Mesenchymal stem cell (in vitro differentiated cells and primary cell): Measurements from ENCODE around the gene OR2W1.

Source experiments
- DNase-seq: peaks from one replicate; pipeline ENCODE4 v3.0.0-alpha.2; 2013
- H2AFZ ChIP-seq: one replicate; pipeline ENCODE4 v1.6.1; 2013; ENCODE audit warnings: low read depth, mild to moderate bottlenecking, control low read depth, inconsistent platforms, low read length, moderate library complexity
- H2AK5ac ChIP-seq: 2 replicates; pipeline ENCODE4 v1.6.1; 2013; ENCODE audit warnings: low read length, moderate library complexity, mild to moderate bottlenecking, inconsistent platforms; ENCODE audit not compliant: severe bottlenecking
- H2BK120ac ChIP-seq: one replicate; pipeline ENCODE4 v1.6.1; 2013; ENCODE audit warnings: low read depth, mild to moderate bottlenecking, inconsistent platforms, low read length, moderate library complexity
- H2BK12ac ChIP-seq, 2 experiments: one replicate each; pipeline ENCODE4 v1.6.1; 2013; ENCODE audit warnings: inconsistent platforms in 2 of 2, low read length in 2 of 2, mild to moderate bottlenecking in 2 of 2, moderate library complexity in 2 of 2, control low read depth in 1 of 2
- H2BK15ac ChIP-seq: one replicate; pipeline ENCODE4 v1.6.1; 2013; ENCODE audit warnings: mild to moderate bottlenecking, low read depth, inconsistent platforms; ENCODE audit not compliant: poor library complexity, severe bottlenecking
- H2BK5ac ChIP-seq: 2 replicates; pipeline ENCODE4 v1.6.1; 2013; ENCODE audit warnings: low read depth, mild to moderate bottlenecking, low read length, control low read depth, inconsistent platforms; ENCODE audit not compliant: poor library complexity, severe bottlenecking
- H3K14ac ChIP-seq, 2 experiments: one replicate each; pipeline ENCODE4 v1.6.1; 2013; ENCODE audit warnings: inconsistent platforms in 2 of 2, low read length in 2 of 2, control low read depth in 1 of 2, mild to moderate bottlenecking in 1 of 2, moderate library complexity in 1 of 2
- H3K18ac ChIP-seq, 2 experiments: one replicate each; pipeline ENCODE4 v1.6.1; 2013; ENCODE audit warnings: inconsistent platforms in 2 of 2, low read length in 2 of 2, control low read depth in 1 of 2, low read depth in 1 of 2, mild to moderate bottlenecking in 1 of 2
- H3K23ac ChIP-seq, 2 experiments: one replicate each; pipeline ENCODE4 v1.6.1; 2013; ENCODE audit warnings: inconsistent platforms in 2 of 2, low read length in 2 of 2, mild to moderate bottlenecking in 2 of 2, moderate library complexity in 2 of 2, control low read depth in 1 of 2
- H3K27ac ChIP-seq: 2 replicates; pipeline ENCODE4 v1.5.1; 2013; ENCODE audit warnings: mild to moderate bottlenecking, moderate library complexity, low read length, control low read depth, inconsistent platforms; ENCODE audit not compliant: poor library complexity, severe bottlenecking
- H3K27me3 ChIP-seq, 2 experiments: 2 replicates each; pipeline versions ENCODE4 v1.6.1 to v1.7.0; 2013; ENCODE audit warnings: low read length in 2 of 2, mild to moderate bottlenecking in 2 of 2, moderate library complexity in 2 of 2, control low read depth in 1 of 2, inconsistent platforms in 1 of 2; ENCODE audit not compliant: control insufficient read depth in 1 of 2, insufficient read depth in 1 of 2
- H3K36me3 ChIP-seq, 2 experiments: 2 replicates each; pipeline versions ENCODE4 v1.6.1 to v1.7.0; 2013; ENCODE audit warnings: low read length in 2 of 2, control low read depth in 1 of 2, inconsistent platforms in 1 of 2, low read depth in 1 of 2, mild to moderate bottlenecking in 1 of 2; ENCODE audit not compliant: insufficient read depth in 2 of 2, control insufficient read depth in 1 of 2
- H3K4ac ChIP-seq, 2 experiments: one replicate each; pipeline ENCODE4 v1.6.1; 2013; ENCODE audit warnings: inconsistent platforms in 2 of 2, low read length in 2 of 2, mild to moderate bottlenecking in 2 of 2, moderate library complexity in 2 of 2, control low read depth in 1 of 2, low read depth in 1 of 2
- H3K4me1 ChIP-seq: 2 replicates; pipeline ENCODE4 v1.6.1; 2013; ENCODE audit warnings: low read depth, low read length, control low read depth; ENCODE audit not compliant: control insufficient read depth, insufficient read depth
- H3K4me2 ChIP-seq: 2 replicates; pipeline ENCODE4 v1.6.1; 2013; ENCODE audit warnings: low read length, mild to moderate bottlenecking, inconsistent platforms; ENCODE audit not compliant: poor library complexity, severe bottlenecking
- H3K4me3 ChIP-seq, 2 experiments: 2 replicates each; pipeline versions ENCODE4 v1.5.1 to v1.7.0; 2013; ENCODE audit warnings: low read length in 2 of 2, mild to moderate bottlenecking in 2 of 2, control low read depth in 1 of 2, low read depth in 1 of 2; ENCODE audit not compliant: insufficient read depth in 1 of 2
- H3K79me1 ChIP-seq: replicated peaks from 2 replicates; pipeline ENCODE4 v1.6.1; 2013; ENCODE audit warnings: mild to moderate bottlenecking, control low read depth, low read length, inconsistent platforms; ENCODE audit not compliant: poor library complexity, severe bottlenecking
- H3K9ac ChIP-seq: 2 replicates; pipeline ENCODE4 v1.7.0; 2013; ENCODE audit warnings: mild to moderate bottlenecking, low read length, moderate library complexity
- H3K9me3 ChIP-seq: 2 replicates; pipeline ENCODE4 v1.7.0; 2013; ENCODE audit warnings: mild to moderate bottlenecking, low read length; ENCODE audit not compliant: control insufficient read depth
- H4K8ac ChIP-seq: one replicate; pipeline ENCODE4 v1.6.1; 2013; ENCODE audit warnings: inconsistent platforms, mild to moderate bottlenecking, low read length, moderate library complexity
- H4K91ac ChIP-seq: one replicate; pipeline ENCODE4 v1.6.1; 2013; ENCODE audit warnings: mild to moderate bottlenecking, low read length, inconsistent platforms
- WGBS: methylation state at CpG from one replicate; pipeline ENCODE4 v1.1.7; 2013; ENCODE audit warnings: mixed read lengths; 5-methylcytosine and 5-hydroxymethylcytosine counted together

Gene OR2W1

DNA sequence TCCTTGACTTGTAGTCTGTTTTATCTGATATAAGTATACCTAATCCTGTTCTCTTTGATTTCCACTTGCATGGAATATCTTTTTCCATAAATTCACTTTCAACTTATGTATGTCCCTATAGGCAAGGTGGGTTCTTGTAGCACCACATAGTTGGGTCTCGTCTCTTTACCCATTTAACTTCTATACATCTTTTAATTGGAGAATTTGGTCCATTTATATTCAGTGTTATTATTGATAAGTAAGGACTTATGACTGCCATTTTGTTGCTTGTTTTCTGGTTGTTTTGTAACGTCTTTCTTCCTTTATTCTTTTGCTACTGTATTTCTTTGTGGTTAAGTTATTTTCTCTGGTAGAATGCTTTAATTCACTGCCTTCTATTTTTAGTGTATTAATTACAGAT lies 25.3 kb downstream of the OR2W1 start:
- WGBS: no CpG with 5 or more reads among the region's 2 CpGs

GRCh38 chr6:29017428-29017802 lies 27.6 kb downstream of the OR2W1 start:
- H3K18ac ChIP-seq: no peak overlapping the region
- H3K9me3 ChIP-seq: no peaks in the 10 kb centered on the region
- no peak overlapping the region for H2BK12ac ChIP-seq
- H2BK15ac ChIP-seq: no peak overlapping the region
- no peaks in the 10 kb centered on the region for H3K79me1 ChIP-seq
- 18% methylated on average over 1 of the region's 3 CpGs for WGBS
- no peak overlapping the region for H3K14ac ChIP-seq
- H2AK5ac ChIP-seq: no peak overlapping the region
- H3K27me3 ChIP-seq: peaks cover 6 to 27% of the 10 kb centered on the region in 2 experiments
- no peaks in the 10 kb centered on the region for H3K4me1 ChIP-seq
- no peak overlapping the region for H2AFZ ChIP-seq
- no peaks in the 10 kb centered on the region for H3K36me3 ChIP-seq
- H3K9ac ChIP-seq: no peak overlapping the region
- no peak overlapping the region for H3K23ac ChIP-seq
- no peak overlapping the region for H3K27ac ChIP-seq
- H3K4ac ChIP-seq: no peak overlapping the region
- no peak overlapping the region for H2BK5ac ChIP-seq
- no peak for DNase-seq
- no peak overlapping the region for H4K8ac ChIP-seq
- H4K91ac ChIP-seq: no peak overlapping the region
- H3K4me3 ChIP-seq: peak overlapping the region in 1 of 2 experiments; percentile 95
- H2BK120ac ChIP-seq: no peak overlapping the region
- no peak overlapping the region for H3K4me2 ChIP-seq

More for the DNA sequence above, 25.3 kb downstream of the OR2W1 start:
- Histone ChIP-seq H2BK120ac (no peak overlapping the region), H3K27me3 (peaks cover 8 to 23% of the 10 kb centered on the region in 2 experiments), H2AFZ (no peak overlapping the region), H3K4me1 (no peaks in the 10 kb centered on the region), H2BK12ac (no peak overlapping the region), H3K9me3 (no peaks in the 10 kb centered on the region), H3K18ac (no peak overlapping the region), H3K4me3 (no peak overlapping the region), H3K4ac (no peak overlapping the region), H2BK15ac (no peak overlapping the region), H3K9ac (no peak overlapping the region), H4K8ac (no peak overlapping the region), H3K14ac (no peak overlapping the region), H3K79me1 (no peaks in the 10 kb centered on the region), H3K4me2 (no peak overlapping the region), H3K36me3 (no peaks in the 10 kb centered on the region), H4K91ac (no peak overlapping the region), H2BK5ac (no peak overlapping the region), H2AK5ac (no peak overlapping the region), H3K23ac (no peak overlapping the region), H3K27ac (no peak overlapping the region)
- DNase-seq: no peak

- peak; percentile 80 for DNase-seq
These were observed 28.2 kb downstream of the OR2W1 start for GRCh38 chr6:29016559-29017427.

DNA sequence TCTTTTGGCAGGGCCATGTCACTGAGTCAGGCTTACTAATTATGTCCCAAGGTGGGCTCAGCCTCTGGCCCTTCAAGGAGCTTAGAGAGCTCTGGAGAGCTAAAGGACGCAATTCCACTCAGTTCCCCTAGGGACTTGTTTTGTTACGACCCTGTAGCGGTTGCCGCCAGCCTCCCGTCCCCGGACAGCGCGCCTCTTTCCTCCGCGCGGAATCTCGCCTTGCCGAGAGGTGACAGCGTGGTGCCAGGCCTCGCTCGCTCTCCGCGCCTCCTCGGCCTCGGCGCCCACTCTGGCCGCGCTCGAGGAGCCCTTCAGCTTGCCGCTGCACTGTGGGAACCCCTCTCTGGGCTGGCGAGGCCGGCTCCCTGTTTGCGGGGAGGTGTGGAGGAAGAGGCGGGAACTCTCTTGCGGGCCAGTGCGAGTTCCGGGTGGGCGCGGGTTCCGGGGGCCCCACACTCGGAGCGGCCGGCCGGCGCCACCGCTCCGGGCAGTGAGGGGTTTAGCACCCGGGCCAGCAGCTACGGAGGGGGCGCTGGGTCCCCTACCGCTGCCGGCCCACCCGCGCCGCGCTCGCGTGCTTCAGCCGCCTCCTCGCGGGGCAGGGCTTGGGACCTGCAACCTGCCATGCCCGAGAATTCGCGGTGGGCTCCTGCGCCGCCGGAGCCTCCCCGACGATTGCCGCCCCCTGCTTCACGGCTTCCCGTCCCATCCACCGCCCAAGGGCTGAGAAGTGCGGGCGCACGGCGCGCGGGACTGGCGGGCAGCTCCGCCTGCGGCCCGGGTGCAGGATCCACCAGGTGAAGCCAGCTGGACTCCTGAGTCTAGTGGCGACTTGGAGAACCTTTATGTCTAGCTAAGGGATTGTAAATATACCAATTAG lies 30.0 kb downstream of the OR2W1 start:
- Histone ChIP-seq H4K8ac (no peak overlapping the region), H3K4me3 (peak overlapping the region in 1 of 2 experiments; percentile 61), H2BK120ac (no peak overlapping the region), H3K18ac (no peak overlapping the region), H3K14ac (no peak overlapping the region), H3K4me2 (no peak overlapping the region), H2BK15ac (no peak overlapping the region), H3K9me3 (no peaks in the 10 kb centered on the region), H2AK5ac (no peak overlapping the region), H3K23ac (no peak overlapping the region), H2BK12ac (no peak overlapping the region), H2BK5ac (no peak overlapping the region), H3K79me1 (no peaks in the 10 kb centered on the region), H3K4ac (no peak overlapping the region), H3K36me3 (no peaks in the 10 kb centered on the region), H3K27me3 (peaks cover 0 to 25% of the 10 kb centered on the region in 2 experiments), H2AFZ (no peak overlapping the region), H4K91ac (no peak overlapping the region), H3K27ac (no peak overlapping the region), H3K9ac (no peak overlapping the region), H3K4me1 (no peaks in the 10 kb centered on the region)
- WGBS: 97% methylated on average over 78 of the region's 79 CpGs
- no peak for DNase-seq

More at GRCh38 chr6:29016559-29017427, 28.2 kb downstream of the OR2W1 start:
- Histone ChIP-seq H3K9me3 (no peaks in the 10 kb centered on the region), H3K9ac (peak overlapping the region; percentile 75), H3K4ac (no peak overlapping the region), H4K8ac (no peak overlapping the region), H2AK5ac (no peak overlapping the region), H3K4me3 (peak overlapping the region; percentile 45 to 95), H3K27ac (no peak overlapping the region), H2BK120ac (no peak overlapping the region), H3K4me2 (peak overlapping the region; percentile 94), H2BK12ac (no peak overlapping the region), H2AFZ (peak overlapping the region; percentile 98), H3K27me3 (peaks cover 0 to 25% of the 10 kb centered on the region in 2 experiments), H3K79me1 (no peaks in the 10 kb centered on the region), H3K23ac (no peak overlapping the region), H4K91ac (no peak overlapping the region), H3K36me3 (no peaks in the 10 kb centered on the region), H2BK5ac (no peak overlapping the region), H3K18ac (peak overlapping the region in 1 of 2 experiments; percentile 73), H3K4me1 (no peaks in the 10 kb centered on the region), H2BK15ac (no peak overlapping the region), H3K14ac (peak overlapping the region in 1 of 2 experiments; percentile 65)
- 2% methylated on average over 40 of the region's 41 CpGs for WGBS
